ENCODE results near the gene RNASE9.
"Not testable (repeated sequence)": the region's sequence is repeated elsewhere in the genome, so short reads cannot be mapped to it uniquely, and the experiment has no call there.

RNASE9 gene

GRCh38 chr14:20578325-20578724 is 17.5 kb upstream of the RNASE9 start:
- no peak for DNase-seq (ENCODE audit: low read depth, low spot score)

GRCh38 chr14:20572382-20572990 is 11.6 kb upstream of the RNASE9 start:
- not testable (repeated sequence) for DNase-seq (ENCODE audit: low read depth, low spot score)

GRCh38 chr14:20570720-20571119 is 9.9 kb upstream of the RNASE9 start:
- not testable (repeated sequence) for DNase-seq (ENCODE audit: low read depth, low spot score)

- not testable (repeated sequence) for DNase-seq (ENCODE audit: low read depth, low spot score)
These were observed 9.0 kb upstream of the RNASE9 start for GRCh38 chr14:20569865-20570264.

GRCh38 chr14:20569066-20569465 is 8.2 kb upstream of the RNASE9 start:
- DNase-seq (ENCODE audit: low read depth, low spot score): no peak

GRCh38 chr14:20568393-20568792 is 7.5 kb upstream of the RNASE9 start:
- no peak for DNase-seq (ENCODE audit: low read depth, low spot score)

GRCh38 chr14:20567199-20567598 is 6.4 kb upstream of the RNASE9 start:
- DNase-seq (ENCODE audit: low read depth, low spot score): not testable (repeated sequence)

GRCh38 chr14:20564501-20564997 is 3.7 kb upstream of the RNASE9 start:
- no peak for DNase-seq (ENCODE audit: low read depth, low spot score)

DNA sequence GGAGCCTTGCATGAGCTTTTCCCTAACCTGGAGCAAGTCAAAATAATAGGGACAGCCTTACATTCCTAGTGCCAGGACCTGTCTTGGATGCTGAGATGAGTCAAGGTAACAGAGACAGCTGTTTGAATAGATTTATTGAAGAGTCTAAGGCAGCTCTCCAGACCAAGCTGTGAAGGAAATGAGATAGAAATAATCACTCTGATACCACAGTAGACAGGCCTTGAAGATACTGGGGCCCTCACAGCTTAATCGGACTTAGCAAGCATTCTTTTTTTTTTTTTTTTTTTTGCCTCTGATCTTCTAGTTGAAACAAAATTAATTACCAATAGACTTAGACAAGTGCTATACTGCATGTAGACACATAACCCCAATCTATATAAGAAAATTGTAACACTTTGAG is 3.1 kb upstream of the RNASE9 start:
- DNase-seq (ENCODE audit: low read depth, low spot score): no peak

DNA sequence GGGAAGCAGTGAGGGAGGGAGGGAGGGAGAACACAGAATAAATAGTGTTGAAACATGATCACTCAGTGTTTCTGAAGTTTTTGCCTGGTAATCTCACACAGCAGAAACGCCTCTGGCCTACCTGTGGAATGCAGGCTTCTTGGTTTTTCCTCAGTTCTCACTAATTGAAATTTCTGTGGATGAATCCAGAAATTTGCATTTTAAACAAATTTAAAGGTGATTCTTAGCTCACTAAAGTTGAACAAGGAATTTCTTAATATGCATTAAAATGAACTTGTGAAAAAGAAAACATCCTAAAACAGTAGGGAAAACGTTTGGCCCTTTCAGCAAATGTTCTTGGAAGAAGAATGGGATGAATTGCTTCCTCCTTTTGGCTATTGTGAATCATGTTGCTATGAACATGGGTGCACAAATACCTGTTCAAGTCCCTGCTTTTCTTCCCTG is 1.4 kb downstream of the RNASE9 start:
- DNase-seq (ENCODE audit: low read depth, low spot score): no peak

DNA sequence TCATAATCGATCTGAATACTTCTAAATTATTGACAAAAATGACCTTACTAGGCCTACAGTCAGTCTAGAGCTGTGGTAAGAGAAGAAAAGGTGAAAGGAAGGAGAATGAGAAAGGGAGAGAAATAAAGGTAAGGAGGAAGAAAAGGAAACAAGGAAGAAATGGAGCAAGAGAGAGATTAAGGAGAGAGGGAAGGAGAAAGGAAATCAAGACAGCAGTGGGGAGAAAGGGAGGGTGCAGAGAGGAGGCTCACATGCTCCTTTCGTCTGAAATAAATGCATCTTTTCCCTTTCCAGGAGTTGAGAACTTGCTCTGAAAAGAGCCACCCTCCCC is 3.7 kb downstream of the RNASE9 start:
- no peak for DNase-seq (ENCODE audit: low read depth, low spot score)

GRCh38 chr14:20556500-20557211 is 4.2 kb downstream of the RNASE9 start:
- DNase-seq (ENCODE audit: low read depth, low spot score): no peak

- DNase-seq (ENCODE audit: low read depth, low spot score): no peak
These were observed 5.0 kb downstream of the RNASE9 start for GRCh38 chr14:20555845-20556244.

GRCh38 chr14:20553024-20553423 is 7.8 kb downstream of the RNASE9 start:
- no peak for DNase-seq (ENCODE audit: low read depth, low spot score)

GRCh38 chr14:20551606-20552005 is 9.2 kb downstream of the RNASE9 start:
- no peak for DNase-seq (ENCODE audit: low read depth, low spot score)

- no peak for DNase-seq (ENCODE audit: low read depth, low spot score)
These were observed 9.9 kb downstream of the RNASE9 start for GRCh38 chr14:20550926-20551325.

DNA sequence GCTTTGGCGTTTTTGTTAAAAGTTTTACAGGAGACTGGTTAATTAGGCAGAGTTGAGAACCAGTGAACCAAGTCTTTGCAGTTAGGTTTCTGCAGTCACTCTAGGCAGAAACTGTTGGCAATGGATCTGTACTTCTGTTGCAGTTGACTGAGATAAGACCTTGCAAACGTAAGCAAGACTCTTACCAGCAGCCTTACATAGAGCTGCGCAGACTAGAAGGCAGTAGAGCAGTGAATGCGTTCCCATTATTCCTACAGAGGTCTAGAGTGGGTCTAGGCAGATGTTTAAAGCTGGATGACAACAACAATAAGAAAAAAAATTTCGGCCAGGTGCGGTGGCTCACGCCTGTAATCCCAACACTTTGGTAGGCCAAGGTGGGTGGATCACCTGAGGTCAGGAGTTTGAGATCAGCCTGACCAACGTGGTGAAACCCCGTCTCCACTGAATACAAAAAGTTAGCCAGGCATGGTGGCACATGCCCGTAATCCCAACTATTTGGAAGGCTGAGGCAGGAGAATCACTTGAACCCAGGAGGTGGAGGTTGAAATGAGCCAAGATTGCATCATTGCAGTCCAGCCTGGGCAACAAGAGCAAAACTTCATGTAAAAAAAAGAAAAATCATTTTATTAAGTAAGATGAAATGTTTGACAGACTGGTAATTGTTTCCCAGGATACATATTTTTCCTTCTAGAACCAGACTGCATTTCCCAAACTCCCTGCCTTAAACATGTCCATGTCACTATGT is 12.3 kb downstream of the RNASE9 start:
- DNase-seq (ENCODE audit: low read depth, low spot score): no peak

GRCh38 chr14:20546877-20547276 is 14.0 kb downstream of the RNASE9 start:
- no peak for DNase-seq (ENCODE audit: low read depth, low spot score)

- DNase-seq (ENCODE audit: low read depth, low spot score): no peak
These were observed 20.9 kb downstream of the RNASE9 start for GRCh38 chr14:20539906-20540305.

DNA sequence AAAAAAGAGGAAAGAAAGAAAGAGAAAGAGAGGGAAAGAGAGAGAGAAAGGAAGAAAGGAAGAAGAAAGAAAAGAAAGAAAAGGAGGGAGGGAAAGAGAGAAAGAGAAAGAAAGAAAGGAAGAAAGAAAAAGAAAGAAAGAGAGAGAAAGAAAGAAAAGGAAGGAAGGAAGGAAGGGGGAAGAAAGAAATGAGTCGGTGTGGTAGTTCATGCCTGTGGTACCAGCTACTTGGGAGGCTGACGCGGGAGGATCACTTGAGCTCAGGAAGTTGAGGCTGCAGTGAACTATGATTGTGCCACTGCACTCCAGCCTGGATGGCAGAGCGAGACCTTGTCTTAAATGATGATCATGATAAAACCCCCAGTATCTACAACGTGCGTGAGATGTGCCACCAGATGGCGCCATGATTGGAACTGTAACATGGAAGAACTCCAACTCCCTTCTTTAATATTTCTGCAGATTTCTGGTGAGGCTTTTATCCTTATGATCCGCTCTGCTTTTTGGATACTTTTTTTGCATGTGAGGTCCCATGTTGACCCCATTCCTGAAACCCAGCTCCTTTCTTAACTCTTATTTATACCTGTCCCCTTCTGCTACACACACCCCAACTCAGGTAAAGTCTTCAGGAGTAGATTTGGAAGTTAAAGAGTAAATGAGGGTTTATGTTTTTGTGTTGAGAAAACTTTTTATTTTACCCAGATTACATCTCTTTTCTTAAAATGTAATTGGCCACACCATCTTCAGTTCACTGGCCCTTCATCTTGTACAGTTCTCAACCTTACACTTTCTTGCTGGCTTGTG is 29.9 kb downstream of the RNASE9 start:
- DNase-seq (ENCODE audit: low read depth, low spot score): peak; percentile 38

GRCh38 chr14:20529806-20530205 is 31.0 kb downstream of the RNASE9 start:
- DNase-seq (ENCODE audit: low read depth, low spot score): no peak

GRCh38 chr14:20524027-20524426 is 36.8 kb downstream of the RNASE9 start:
- no peak for DNase-seq (ENCODE audit: low read depth, low spot score)
